GM19455 (cell line): Measurements from ENCODE around the gene TMEM208.

Experiments used
- ATAC-seq: cut with Tn5 transposase; IDR thresholded peaks from one replicate; pipeline ENCODE4 v1.9.1; 2021; ENCODE audit not compliant: unreplicated experiment

Gene TMEM208

DNA sequence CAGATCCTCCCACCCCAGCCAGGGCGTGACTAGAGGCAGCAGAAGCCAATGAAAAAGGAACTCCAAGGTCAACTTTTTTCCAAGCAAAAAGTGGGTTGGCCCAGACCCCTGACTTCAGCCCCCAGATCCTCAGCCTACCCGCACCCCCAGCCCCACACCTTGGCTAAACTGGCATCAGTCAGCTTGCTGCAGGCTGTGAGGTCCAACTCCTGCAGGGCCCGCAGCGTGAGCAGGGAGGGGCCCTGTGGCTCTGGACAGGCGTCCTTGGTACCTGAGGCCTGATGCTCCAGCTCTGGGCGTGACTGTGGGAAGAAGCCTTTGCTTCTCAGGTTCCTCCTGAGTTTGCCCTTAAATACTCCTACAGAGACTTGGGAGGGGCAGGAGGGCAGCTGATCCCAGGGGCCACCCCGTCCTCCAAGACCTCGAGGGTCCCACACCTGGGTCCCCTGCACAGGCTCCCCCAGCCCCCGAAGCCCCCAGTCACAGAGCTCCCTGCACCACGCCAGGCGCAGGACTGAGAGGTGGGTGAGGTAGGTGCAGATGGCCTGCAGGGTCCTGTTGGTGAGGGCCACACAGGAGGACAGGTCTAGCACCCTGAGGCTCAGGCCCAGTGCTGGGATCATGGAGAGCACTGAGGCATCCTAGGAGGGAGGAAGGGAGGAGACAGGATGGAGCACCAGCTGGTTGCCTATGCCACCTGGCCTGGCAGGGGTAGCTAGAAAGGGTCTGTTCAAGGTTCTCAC is 18.6 kb upstream of the TMEM208 start:
- ATAC-seq: no peak

DNA sequence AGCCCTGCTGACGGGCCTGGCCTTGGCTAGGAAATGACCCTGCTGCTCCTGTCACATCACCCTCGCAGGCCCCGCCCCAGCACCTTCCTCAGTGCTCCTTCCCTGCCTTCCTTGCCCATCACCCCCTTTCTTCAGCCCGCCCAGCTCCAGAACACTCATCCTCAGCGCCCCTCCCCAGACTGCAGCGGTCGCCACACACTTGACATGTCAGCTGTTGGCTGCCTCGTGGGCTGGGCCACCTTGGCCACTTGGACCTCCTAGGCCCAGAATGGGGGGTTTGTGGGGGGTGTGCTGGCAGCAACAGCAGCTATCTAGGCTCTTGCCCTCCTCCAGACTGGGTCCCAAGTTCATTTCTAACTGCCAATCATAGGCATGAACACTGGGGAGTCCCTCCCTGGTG is 17.4 kb upstream of the TMEM208 start:
- ATAC-seq: no peak

DNA sequence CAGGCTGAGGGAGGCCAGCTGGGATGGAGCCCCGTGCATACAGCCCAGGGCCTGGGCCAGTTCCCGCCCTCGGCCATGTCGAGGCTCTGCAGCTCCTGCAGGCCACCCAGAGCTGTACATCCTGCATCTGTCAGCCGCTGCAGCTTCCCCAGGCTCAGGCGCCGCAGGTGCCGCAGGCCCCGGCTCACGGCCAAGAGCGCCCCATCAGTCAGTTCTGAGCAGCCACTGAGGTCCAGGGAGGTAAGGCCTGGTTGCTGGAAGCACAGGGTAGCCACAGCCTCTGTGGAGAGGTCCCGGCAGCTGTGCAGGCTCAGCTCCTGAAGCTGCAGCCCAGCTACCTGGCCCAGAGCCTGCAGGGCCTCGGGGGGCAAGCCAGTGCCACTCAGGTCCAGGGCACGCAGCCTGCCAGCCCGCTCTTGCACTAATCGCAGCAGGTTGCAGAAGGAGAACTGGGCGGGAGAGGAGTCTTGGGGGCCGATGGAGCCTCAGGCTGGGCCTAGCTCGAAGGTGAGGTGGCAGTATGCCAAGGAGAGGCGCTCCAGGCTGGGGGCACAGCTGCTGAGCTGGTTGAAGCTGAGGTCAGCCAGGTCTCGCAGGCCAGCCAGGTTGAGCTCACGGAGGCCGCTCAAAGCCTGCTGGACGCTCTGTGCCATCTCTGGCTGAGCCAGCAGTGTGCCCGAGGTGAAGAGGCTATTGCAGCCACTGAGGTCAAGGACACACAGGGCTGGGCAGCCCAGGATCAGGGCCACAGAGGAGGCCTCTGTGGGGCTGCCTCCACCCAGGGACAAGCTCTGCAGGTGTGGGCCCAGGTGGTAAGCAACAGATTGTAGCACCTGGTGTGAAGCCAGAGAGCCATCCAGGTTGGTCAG is 16.6 kb upstream of the TMEM208 start:
- no peak for ATAC-seq

DNA sequence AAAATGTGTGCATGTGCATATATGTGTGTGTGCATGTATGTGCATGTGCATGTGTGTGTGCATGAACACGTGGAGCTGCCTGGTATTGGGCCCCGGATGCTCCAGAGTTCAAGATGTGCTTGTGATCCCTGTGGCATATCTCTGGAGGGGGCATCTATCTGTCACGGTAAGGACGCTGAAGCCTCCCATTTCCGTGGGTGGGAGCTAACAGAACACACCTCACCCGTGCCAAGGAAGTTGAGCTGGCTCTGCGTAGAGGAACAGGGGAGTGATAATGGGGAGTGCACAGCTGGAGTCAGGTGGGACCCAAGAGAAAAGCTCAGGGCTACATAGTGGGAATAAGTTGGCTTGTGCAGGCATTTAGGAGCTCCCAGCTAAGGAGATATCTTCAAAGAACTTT is 15.3 kb upstream of the TMEM208 start:
- no peak for ATAC-seq

- ATAC-seq: no peak
These were observed 14.2 kb upstream of the TMEM208 start for GRCh38 chr16:67212766-67213165.

GRCh38 chr16:67213197-67214019 is 13.5 kb upstream of the TMEM208 start:
- ATAC-seq: no peak

DNA sequence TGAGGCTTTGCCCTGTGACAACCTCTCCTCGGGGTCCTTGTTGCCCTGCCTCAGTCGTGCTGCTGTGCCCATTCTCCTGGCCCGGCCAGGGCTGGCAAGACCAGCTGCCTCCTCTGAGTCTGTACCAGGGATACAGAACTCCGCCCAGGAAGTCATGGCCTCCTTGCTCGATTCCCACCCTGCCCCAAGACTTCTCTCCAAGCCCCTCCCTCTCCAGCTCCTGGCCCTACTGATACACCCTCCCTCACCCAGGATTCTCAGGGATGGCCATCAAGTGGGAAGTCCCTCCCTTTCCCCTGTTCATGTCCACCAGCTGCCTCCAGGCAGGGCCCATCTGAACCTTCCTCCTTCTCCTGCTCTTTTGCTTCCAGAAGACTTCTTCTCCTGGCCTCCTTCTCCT is 11.2 kb upstream of the TMEM208 start:
- no peak for ATAC-seq

DNA sequence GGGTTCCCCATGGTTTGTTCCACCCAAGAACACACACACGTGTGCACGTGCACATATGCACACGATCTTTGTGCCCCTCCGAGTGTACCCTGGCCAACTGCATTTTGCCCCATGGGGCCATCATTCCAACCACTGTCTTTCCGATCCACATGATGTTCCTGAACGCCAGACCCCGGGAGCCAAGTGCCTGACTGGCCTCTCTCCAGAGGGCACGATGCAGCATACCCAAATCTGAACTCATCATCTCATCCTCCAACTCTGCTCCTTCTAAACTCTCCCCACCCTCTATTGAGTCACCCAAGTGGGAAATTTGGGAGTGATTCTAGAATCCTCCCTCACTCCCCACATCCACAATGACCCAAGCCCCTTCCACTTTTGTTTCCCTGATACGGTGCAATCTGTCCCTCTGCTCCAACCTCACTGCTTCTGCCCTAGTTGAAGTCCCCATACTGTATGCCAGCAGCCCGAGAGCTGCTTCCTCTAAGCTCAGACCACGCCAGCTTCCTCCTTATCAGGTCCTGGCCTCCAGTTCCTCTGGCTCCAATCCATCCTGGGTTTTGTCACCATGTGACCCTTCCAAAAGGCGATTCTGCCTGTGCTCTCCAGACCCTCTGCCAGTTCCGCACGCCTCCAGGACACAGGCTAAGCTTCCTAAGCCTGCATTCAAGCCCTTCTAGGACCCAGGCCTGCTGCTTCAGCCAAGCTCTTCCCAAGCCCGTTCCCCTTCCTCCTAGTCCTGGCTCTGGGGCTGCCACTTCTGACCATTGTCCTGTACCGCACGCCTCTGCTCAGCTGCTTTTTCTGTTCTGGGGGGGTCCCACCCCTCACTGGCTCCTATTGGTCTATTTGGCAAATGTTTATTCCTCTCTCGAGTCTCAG is 10.1 kb upstream of the TMEM208 start:
- no peak for ATAC-seq

DNA sequence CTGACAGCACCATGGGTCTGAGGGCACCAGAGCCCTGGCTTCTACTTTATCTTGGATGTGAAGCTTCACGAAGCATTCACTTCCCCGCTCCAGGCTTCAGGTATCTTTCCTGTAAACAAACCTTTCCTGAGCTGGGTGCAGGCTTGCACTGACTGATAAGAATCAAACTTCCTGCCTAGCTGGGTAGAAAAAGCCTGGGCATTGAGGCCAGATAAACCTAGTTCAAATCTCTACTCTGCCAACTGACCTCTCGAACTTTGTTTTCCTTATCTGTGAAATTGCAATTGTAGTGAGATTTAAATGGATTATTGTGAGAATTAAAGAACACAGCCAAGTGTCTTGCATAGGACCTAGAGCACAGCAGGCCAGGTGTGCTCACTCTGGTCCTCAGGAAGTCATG is 2.9 kb upstream of the TMEM208 start:
- no peak for ATAC-seq

DNA sequence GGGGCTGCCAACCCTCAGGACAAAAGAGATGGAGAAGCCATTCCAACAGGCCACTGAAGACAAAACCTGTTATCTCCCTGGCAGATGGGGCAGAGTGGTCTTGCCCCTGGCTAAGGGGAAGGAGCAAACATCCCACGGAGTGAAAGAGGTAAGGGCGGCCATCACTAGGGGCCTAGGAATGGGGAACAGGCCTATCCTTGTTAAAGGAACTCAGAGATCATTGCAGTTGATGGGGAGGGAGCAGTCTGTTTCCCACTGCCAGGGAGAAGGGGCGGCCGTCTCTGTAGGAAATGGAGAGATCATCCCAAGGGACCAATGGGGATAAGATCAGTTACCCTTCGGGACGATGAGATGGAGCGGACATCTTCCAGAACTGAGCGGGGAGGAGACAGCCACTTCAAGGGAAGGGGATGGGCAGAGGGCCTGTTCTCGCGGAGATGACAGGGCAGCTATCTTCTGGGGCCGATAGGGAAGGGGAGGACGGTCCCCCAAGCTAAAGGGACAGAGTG is 581 bp upstream of the TMEM208 start:
- ATAC-seq: no peak

DNA sequence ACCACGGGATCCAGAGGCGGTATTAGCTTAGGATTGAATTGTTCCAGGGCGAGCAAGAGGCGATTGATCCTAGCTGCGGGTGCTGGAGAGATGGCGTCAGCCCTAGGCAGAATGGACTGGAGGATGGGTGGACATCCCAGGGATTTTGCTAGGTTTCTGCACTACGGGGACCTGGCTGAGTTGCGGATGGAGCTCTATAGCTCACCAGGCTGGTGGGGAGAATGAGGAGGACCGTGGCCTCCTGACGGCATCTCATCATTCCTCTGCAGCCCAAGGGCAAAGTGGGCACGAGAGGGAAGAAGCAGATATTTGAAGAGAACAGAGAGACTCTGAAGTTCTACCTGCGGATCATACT is 614 bp downstream of the TMEM208 start:
- ATAC-seq: no peak

GRCh38 chr16:67228034-67228785 is 1.3 kb downstream of the TMEM208 start:
- no peak for ATAC-seq

DNA sequence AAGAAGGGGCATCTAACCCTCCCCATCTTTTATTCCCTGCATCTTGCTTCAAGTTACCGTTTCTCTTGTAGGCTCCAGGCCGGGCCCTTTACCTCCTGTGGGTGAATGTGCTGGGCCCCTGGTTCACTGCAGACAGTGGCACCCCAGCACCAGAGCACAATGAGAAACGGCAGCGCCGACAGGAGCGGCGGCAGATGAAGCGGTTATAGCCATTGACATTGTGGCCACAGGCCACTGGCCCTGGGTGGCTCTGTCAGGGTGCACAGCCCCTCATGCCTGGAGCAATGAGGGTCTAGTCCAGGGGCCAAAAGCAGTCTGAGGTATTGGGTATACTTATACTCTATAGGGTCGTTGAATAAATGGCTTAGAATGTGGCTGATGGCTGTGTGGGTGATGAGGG is 2.0 kb downstream of the TMEM208 start:
- no peak for ATAC-seq

- ATAC-seq: no peak
These were observed 3.2 kb downstream of the TMEM208 start for GRCh38 chr16:67229906-67230808.

- ATAC-seq: no peak
These were observed 4.1 kb downstream of the TMEM208 start for GRCh38 chr16:67230809-67231660.

- no peak for ATAC-seq
These were observed 6.7 kb downstream of the TMEM208 start for GRCh38 chr16:67233596-67233995.

GRCh38 chr16:67234180-67234597 is 7.3 kb downstream of the TMEM208 start:
- no peak for ATAC-seq
